ENCODE measurements around the gene TEP1. TPM values are rescaled to one million over a fixed set of nuclear protein-coding genes. Genes with fewer than 3 reads are reported as not detected.

TEP1 gene
- total RNA-seq, 4 donors from 2014 or later: 17.2 to 28.8 (median 22.9) TPM

DNA sequence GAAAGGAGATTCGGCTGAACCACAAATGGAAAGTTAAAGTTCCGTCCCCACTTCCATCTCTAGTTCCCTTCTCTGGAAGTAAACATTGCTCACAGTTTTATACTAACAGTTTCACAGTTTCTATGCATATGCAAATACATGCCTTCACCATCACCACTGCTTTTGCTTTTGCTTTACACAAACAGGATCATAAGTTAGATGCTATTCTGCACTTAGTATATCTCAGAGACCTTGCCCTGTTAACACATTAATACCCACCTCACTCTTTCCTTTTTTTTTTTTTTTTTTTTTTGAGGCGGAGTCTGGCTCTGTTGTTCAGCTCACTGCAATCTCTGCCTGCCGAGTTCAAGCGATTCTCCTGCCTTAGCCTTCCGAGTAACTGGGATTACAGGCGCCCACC is 890 bp downstream of the TEP1 start:
- no peaks in the 10 kb centered on the region for H3K27me3 ChIP-seq
- peak overlapping the region; percentile 68 to 93 (median 84) for H3K4me3 ChIP-seq
- no peak for DNase-seq (ENCODE audit: extremely low spot score)
- H3K4me1 ChIP-seq: peaks cover 16 to 27% (median 26%) of the 10 kb centered on the region in 4 donors
- intact Hi-C loops (cut with DNase I): loop anchor here (5.0 kb wide), 2 partner anchors 195 to 270 kb away; partner anchors contain the start of gene RNASE4
- peaks cover 7 to 11% (median 9%) of the 10 kb centered on the region in 4 donors for H3K36me3 ChIP-seq
- 1% methylated on average over 7 of the region's 7 CpGs for WGBS
- TF ChIP-seq POLR2A (IDR thresholded peaks at IDR 0.05; ENCODE audit: low read depth): no peak
- TF ChIP-seq EP300 (IDR thresholded peaks at IDR 0.05): no peak
- TF ChIP-seq, protein P1, sequence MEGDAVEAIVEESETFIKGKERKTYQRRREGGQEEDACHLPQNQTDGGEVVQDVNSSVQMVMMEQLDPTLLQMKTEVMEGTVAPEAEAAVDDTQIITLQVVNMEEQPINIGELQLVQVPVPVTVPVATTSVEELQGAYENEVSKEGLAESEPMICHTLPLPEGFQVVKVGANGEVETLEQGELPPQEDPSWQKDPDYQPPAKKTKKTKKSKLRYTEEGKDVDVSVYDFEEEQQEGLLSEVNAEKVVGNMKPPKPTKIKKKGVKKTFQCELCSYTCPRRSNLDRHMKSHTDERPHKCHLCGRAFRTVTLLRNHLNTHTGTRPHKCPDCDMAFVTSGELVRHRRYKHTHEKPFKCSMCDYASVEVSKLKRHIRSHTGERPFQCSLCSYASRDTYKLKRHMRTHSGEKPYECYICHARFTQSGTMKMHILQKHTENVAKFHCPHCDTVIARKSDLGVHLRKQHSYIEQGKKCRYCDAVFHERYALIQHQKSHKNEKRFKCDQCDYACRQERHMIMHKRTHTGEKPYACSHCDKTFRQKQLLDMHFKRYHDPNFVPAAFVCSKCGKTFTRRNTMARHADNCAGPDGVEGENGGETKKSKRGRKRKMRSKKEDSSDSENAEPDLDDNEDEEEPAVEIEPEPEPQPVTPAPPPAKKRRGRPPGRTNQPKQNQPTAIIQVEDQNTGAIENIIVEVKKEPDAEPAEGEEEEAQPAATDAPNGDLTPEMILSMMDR (IDR thresholded peaks at IDR 0.05): no peak
- no peak for TF ChIP-seq POLR2AphosphoS5 (IDR thresholded peaks at IDR 0.05)
- peak overlapping the region; percentile 88 to 99 (median 98) for H3K27ac ChIP-seq (replicated peaks in 1 of 4)
- no peaks in the 10 kb centered on the region for H3K9me3 ChIP-seq

DNA sequence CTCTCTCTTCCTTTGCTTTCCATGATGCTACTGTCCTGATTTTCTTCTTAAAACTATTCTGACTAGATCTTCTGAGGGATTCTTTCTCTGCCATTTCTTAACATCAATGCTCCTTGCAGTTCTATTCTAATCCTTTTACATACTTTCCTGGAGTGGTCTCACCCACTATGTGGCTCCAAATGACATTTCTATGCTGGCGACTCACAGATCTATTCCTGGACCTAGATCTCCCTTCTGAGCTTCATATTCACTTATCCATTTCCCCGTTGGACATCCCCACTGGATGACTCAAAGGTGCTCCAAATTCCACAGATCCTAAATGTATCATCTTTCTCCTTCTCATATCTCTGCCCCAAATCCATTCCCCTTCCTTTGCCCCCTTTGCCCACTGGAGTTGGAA is 4.1 kb downstream of the TEP1 start:
- H3K36me3 ChIP-seq: peaks cover 21 to 43% (median 40%) of the 10 kb centered on the region in 4 donors
- H3K27me3 ChIP-seq: no peaks in the 10 kb centered on the region
- TF ChIP-seq POLR2AphosphoS5 (IDR thresholded peaks at IDR 0.05): no peak
- no peak for TF ChIP-seq EP300 (IDR thresholded peaks at IDR 0.05)
- TF ChIP-seq POLR2A (IDR thresholded peaks at IDR 0.05; ENCODE audit: low read depth): no peak
- TF ChIP-seq, protein P1 (IDR thresholded peaks at IDR 0.05): no peak
- no peaks in the 10 kb centered on the region for H3K9me3 ChIP-seq
- 66% methylated on average over 2 of the region's 2 CpGs for WGBS
- DNase-seq (ENCODE audit: extremely low spot score): no peak
- no peak overlapping the region for H3K27ac ChIP-seq (replicated peaks in 1 of 4)
- H3K4me1 ChIP-seq: peaks cover 11 to 25% (median 22%) of the 10 kb centered on the region in 4 donors
- intact Hi-C loops (cut with DNase I): no loop called here
- H3K4me3 ChIP-seq: no peak overlapping the region

DNA sequence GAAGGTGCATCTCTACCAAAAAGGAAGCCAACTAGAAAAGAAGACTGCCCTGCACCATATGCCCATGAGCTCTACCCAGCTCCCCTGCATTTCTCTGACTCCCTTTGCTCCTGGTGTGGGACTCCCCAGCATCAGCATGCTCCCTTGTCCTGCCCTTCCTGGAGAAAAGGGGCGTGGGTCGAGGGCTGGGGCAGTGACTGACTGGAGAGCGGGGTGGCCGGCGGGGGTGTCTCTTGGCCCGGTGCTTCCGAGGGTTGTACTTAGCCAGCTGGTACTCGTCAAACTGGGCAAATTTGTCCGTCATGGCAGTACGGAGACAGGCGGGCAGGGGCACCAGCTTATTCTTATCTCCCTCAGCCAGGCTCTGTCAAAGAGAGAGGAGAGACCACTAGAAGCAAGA is 9.8 kb downstream of the TEP1 start:
- WGBS: 78% methylated on average over 11 of the region's 11 CpGs
- Histone ChIP-seq H3K9me3 (no peaks in the 10 kb centered on the region), H3K4me3 (no peak overlapping the region), H3K36me3 (peaks cover 54 to 98% (median 94%) of the 10 kb centered on the region in 4 donors), H3K27me3 (no peaks in the 10 kb centered on the region), H3K4me1 (no peaks in the 10 kb centered on the region), H3K27ac (replicated peaks in 1 of 4) (no peak overlapping the region)
- intact Hi-C loops (cut with DNase I): no loop called here
- TF ChIP-seq EP300 (IDR thresholded peaks at IDR 0.05): no peak
- TF ChIP-seq POLR2A (IDR thresholded peaks at IDR 0.05; ENCODE audit: low read depth): no peak
- TF ChIP-seq, protein P1 (IDR thresholded peaks at IDR 0.05): no peak
- TF ChIP-seq POLR2AphosphoS5 (IDR thresholded peaks at IDR 0.05): no peak
- DNase-seq (ENCODE audit: extremely low spot score): no peak

DNA sequence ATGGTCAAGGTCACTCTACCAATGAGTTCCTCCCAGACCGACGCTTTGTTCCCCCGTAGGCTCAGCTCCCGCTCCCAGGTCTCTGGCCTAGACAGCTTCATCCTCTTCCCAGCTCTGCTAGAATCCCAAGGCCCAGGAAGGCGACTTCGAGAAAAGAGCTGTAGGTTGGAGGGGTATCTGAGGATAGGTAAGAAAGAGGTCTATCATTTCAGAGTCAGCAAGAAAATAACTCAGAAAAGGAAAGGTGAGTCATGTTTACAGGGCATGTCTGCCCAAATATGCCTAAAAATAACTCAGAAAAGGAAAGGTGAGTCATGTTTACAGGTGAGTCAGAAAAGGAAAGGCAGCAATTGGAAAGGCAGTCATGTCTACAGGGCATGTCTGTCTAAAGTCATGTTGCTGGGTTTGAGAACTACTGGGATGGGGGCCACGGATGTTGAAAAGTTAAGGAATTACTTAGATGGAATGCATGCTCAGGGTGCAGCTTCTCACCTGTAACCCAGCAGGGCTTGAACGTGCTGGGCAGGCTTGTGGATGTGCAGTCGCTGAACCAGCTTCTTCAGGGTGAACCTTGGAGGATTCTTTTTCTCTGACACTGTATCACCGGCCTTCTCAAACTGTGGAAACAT is 12.2 kb downstream of the TEP1 start:
- no peak overlapping the region for H3K27ac ChIP-seq (replicated peaks in 1 of 4)
- H3K4me3 ChIP-seq: no peak overlapping the region
- no peaks in the 10 kb centered on the region for H3K4me1 ChIP-seq
- no peak for DNase-seq (ENCODE audit: extremely low spot score)
- H3K9me3 ChIP-seq: no peaks in the 10 kb centered on the region
- H3K36me3 ChIP-seq: peaks cover 50 to 98% (median 93%) of the 10 kb centered on the region in 4 donors
- 92% methylated on average over 10 of the region's 10 CpGs for WGBS
- intact Hi-C loops (cut with DNase I): no loop called here
- no peaks in the 10 kb centered on the region for H3K27me3 ChIP-seq
- TF ChIP-seq POLR2A (IDR thresholded peaks at IDR 0.05; ENCODE audit: low read depth) (no peak), EP300 (IDR thresholded peaks at IDR 0.05) (no peak), POLR2AphosphoS5 (IDR thresholded peaks at IDR 0.05) (no peak)
- TF ChIP-seq, protein P1 (IDR thresholded peaks at IDR 0.05): no peak

All from esophagus muscularis mucosa (tissue), 4 donors.